ENCODE results near the gene LRMDA. TPM values are rescaled to one million over a fixed set of nuclear protein-coding genes. Genes with fewer than 3 reads are reported as not detected.

Gene LRMDA
- total RNA-seq, 1 donor from 2014 or later: 0.96 TPM

- no peak for DNase-seq (ENCODE audit: low spot score in 2 of 2)
- Histone ChIP-seq H3K36me3 (no peaks in the 10 kb centered on the region), H3K27ac (peak overlapping the region in 1 of 2 donors; percentile 37), H3K4me3 (peak overlapping the region in 1 of 2 donors; percentile 10), H3K4me1 (no peaks in the 10 kb centered on the region), H3K9me3 (no peaks in the 10 kb centered on the region), H3K27me3 (no peaks in the 10 kb centered on the region)
- no peak for TF ChIP-seq CTCF (IDR thresholded peaks at IDR 0.05)
- intact Hi-C loops (cut with DNase I): loop anchor here (5.0 to 10.0 kb wide), 3 partner anchors 198 to 901 kb away; partner anchors contain the start of gene ZNF503
Observed at GRCh38 chr10:76302961-76303630, 871.7 kb downstream of the LRMDA start.

- intact Hi-C loops (cut with DNase I): loop anchor here (5.0 to 10.0 kb wide), 3 partner anchors 199 to 901 kb away; partner anchors contain the start of gene ZNF503
- no peaks in the 10 kb centered on the region for H3K27me3 ChIP-seq
- peak; percentile 22 to 85 for DNase-seq (ENCODE audit: low spot score in 2 of 2)
- no peaks in the 10 kb centered on the region for H3K9me3 ChIP-seq
- peaks cover 0 to 4% of the 10 kb centered on the region in 2 donors for H3K4me1 ChIP-seq
- peak; percentile 38 to 66 (median 56) for TF ChIP-seq CTCF (IDR thresholded peaks at IDR 0.05)
- no peaks in the 10 kb centered on the region for H3K36me3 ChIP-seq
- peak overlapping the region in 1 of 2 donors; percentile 10 for H3K4me3 ChIP-seq
- H3K27ac ChIP-seq: no peak overlapping the region
Observed at GRCh38 chr10:76303682-76304316, 872.4 kb downstream of the LRMDA start.

- Histone ChIP-seq H3K4me3 (no peak overlapping the region), H3K27ac (no peak overlapping the region), H3K4me1 (peaks cover 3 to 21% of the 10 kb centered on the region in 2 donors), H3K36me3 (no peaks in the 10 kb centered on the region), H3K9me3 (no peaks in the 10 kb centered on the region), H3K27me3 (no peaks in the 10 kb centered on the region)
- intact Hi-C loops (cut with DNase I): loop anchor here (10.0 kb wide), 1 partner anchor 201 kb away; no protein-coding TSS in a partner anchor
- no peak for DNase-seq (ENCODE audit: low spot score in 2 of 2)
- no peak for TF ChIP-seq CTCF (IDR thresholded peaks at IDR 0.05)
Observed at GRCh38 chr10:76305930-76306615, 874.6 kb downstream of the LRMDA start.

GRCh38 chr10:76306856-76307255 is 875.4 kb downstream of the LRMDA start:
- Histone ChIP-seq H3K4me3 (no peak overlapping the region), H3K27me3 (no peaks in the 10 kb centered on the region), H3K9me3 (no peaks in the 10 kb centered on the region), H3K36me3 (no peaks in the 10 kb centered on the region), H3K27ac (no peak overlapping the region), H3K4me1 (peaks cover 5 to 25% of the 10 kb centered on the region in 2 donors)
- DNase-seq (ENCODE audit: low spot score in 2 of 2): no peak
- intact Hi-C loops (cut with DNase I): loop anchor here (10.0 kb wide), 1 partner anchor 202 kb away; no protein-coding TSS in a partner anchor
- no peak for TF ChIP-seq CTCF (IDR thresholded peaks at IDR 0.05)

GRCh38 chr10:76309070-76309469 is 877.6 kb downstream of the LRMDA start:
- Histone ChIP-seq H3K4me3 (no peak overlapping the region), H3K27me3 (no peaks in the 10 kb centered on the region), H3K4me1 (peaks cover 5 to 30% of the 10 kb centered on the region in 2 donors), H3K27ac (peak overlapping the region; percentile 72), H3K9me3 (no peaks in the 10 kb centered on the region), H3K36me3 (no peaks in the 10 kb centered on the region)
- no peak for DNase-seq (ENCODE audit: low spot score in 2 of 2)
- intact Hi-C loops (cut with DNase I): loop anchor here (10.0 kb wide), 1 partner anchor 204 kb away; no protein-coding TSS in a partner anchor
- TF ChIP-seq CTCF (IDR thresholded peaks at IDR 0.05): no peak

Data from ascending aorta (tissue), 2 donors.